ENCODE measurements around the gene PAX2.

GRCh38 chr10:100729862-100730724 lies 15.3 kb upstream of the PAX2 start:
- no peak for TF ChIP-seq CTCF (IDR thresholded peaks at IDR 0.05; ENCODE audit: insufficient read depth, low read length)
- TF ChIP-seq, protein P1, sequence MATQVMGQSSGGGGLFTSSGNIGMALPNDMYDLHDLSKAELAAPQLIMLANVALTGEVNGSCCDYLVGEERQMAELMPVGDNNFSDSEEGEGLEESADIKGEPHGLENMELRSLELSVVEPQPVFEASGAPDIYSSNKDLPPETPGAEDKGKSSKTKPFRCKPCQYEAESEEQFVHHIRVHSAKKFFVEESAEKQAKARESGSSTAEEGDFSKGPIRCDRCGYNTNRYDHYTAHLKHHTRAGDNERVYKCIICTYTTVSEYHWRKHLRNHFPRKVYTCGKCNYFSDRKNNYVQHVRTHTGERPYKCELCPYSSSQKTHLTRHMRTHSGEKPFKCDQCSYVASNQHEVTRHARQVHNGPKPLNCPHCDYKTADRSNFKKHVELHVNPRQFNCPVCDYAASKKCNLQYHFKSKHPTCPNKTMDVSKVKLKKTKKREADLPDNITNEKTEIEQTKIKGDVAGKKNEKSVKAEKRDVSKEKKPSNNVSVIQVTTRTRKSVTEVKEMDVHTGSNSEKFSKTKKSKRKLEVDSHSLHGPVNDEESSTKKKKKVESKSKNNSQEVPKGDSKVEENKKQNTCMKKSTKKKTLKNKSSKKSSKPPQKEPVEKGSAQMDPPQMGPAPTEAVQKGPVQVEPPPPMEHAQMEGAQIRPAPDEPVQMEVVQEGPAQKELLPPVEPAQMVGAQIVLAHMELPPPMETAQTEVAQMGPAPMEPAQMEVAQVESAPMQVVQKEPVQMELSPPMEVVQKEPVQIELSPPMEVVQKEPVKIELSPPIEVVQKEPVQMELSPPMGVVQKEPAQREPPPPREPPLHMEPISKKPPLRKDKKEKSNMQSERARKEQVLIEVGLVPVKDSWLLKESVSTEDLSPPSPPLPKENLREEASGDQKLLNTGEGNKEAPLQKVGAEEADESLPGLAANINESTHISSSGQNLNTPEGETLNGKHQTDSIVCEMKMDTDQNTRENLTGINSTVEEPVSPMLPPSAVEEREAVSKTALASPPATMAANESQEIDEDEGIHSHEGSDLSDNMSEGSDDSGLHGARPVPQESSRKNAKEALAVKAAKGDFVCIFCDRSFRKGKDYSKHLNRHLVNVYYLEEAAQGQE (IDR thresholded peaks at IDR 0.05; ENCODE audit: insufficient replicate concordance, low read depth), result no peak
- TF ChIP-seq POLR2AphosphoS5 (IDR thresholded peaks at IDR 0.05; ENCODE audit: low read depth), result no peak
- TF ChIP-seq GABPA (IDR thresholded peaks at IDR 0.05; ENCODE audit: low read depth), result no peak
